Measurements from ENCODE around the gene HYOU1. TPM values are rescaled to one million over a fixed set of nuclear protein-coding genes. Genes with fewer than 3 reads are reported as not detected.
"Not testable (repeated sequence)": the region's sequence is repeated elsewhere in the genome, so short reads cannot be mapped to it uniquely, and the experiment has no call there.

HYOU1 gene
- total RNA-seq, 1 donor = 126 TPM

DNA sequence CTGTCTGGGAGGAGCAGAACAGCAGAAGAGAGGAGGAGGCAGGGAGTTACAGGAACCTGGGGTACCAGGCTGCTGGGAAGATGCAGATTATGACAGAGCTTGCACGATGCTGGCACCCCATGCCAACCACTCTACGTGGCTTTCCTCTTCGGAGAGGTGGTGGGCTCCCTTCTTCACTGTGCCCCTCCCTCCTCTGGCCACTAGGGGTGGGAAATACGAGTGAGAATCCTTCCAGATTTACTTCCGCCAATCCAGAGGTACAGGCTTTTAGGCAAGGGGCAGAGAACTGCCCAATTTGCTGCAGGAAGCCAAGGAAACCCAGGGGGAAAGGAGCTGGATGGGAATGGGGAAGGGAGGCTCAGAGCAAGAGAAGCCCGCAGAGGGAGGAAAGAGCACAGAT is 12.3 kb downstream of the HYOU1 start:
- DNase-seq (ENCODE audit: low read depth) = no peak
- no peak overlapping the region for H3K4me3 ChIP-seq (ENCODE audit: low read depth, low read length)
- TF ChIP-seq, protein P1, sequence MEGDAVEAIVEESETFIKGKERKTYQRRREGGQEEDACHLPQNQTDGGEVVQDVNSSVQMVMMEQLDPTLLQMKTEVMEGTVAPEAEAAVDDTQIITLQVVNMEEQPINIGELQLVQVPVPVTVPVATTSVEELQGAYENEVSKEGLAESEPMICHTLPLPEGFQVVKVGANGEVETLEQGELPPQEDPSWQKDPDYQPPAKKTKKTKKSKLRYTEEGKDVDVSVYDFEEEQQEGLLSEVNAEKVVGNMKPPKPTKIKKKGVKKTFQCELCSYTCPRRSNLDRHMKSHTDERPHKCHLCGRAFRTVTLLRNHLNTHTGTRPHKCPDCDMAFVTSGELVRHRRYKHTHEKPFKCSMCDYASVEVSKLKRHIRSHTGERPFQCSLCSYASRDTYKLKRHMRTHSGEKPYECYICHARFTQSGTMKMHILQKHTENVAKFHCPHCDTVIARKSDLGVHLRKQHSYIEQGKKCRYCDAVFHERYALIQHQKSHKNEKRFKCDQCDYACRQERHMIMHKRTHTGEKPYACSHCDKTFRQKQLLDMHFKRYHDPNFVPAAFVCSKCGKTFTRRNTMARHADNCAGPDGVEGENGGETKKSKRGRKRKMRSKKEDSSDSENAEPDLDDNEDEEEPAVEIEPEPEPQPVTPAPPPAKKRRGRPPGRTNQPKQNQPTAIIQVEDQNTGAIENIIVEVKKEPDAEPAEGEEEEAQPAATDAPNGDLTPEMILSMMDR (IDR thresholded peaks at IDR 0.05; ENCODE audit: insufficient read depth, low read length) = peak; percentile 20

DNA sequence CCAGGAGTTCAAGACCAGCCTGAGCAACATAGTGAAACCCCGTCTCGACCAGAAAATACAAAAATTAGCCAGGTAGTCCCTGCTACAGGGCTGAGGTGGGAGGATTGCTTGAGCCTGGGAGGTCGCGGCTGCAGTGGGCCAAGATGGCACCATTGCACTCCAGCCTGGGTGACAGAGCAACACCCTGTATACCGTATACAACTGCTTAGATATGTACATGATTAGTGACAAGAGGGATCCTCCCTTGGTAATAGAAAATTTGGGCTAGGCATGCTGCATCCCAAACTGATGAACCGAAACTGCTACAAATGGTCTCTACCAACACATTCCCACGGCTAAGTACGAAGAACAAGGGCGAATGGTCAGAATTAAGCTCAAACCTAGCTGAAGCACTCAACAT is 14.1 kb downstream of the HYOU1 start:
- no peak for DNase-seq (ENCODE audit: low read depth)
- no peak overlapping the region for H3K4me3 ChIP-seq (ENCODE audit: low read depth, low read length)
- TF ChIP-seq, protein P1 (IDR thresholded peaks at IDR 0.05; ENCODE audit: insufficient read depth, low read length) = no peak

DNA sequence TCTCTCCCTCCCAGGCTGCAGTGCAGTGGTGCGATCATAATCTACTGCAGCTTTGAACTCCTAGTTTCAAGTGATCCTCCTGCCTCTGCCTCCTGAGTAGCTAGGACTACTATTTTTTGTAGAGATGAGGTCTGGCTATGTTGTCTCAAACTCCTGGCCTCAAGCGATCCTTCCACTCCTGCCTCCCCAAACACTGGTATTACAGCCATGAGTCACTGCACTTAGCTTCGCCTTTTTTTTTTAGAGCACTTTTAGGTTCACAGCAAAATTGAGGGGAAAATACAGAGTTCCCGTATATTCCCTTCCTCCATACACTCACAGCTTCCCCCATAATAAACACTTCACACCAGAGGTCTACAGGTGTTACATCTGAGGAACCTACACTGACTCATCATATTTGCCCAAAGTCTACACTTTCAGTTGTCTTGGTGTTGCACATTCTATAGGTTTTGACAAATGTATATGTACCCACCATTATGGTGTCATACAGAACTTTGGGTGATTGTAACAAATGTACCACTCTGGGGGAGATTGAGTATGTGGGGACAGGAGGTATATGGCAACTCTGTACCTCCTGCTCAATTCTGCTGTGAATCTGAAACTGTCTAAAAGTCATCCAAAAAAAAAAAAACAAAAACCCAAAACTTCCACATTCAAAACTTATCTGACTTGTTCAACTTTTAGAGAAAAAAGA is 15.0 kb downstream of the HYOU1 start:
- TF ChIP-seq, protein P1 (IDR thresholded peaks at IDR 0.05; ENCODE audit: insufficient read depth, low read length) = no peak
- no peak overlapping the region for H3K4me3 ChIP-seq (ENCODE audit: low read depth, low read length)

DNA sequence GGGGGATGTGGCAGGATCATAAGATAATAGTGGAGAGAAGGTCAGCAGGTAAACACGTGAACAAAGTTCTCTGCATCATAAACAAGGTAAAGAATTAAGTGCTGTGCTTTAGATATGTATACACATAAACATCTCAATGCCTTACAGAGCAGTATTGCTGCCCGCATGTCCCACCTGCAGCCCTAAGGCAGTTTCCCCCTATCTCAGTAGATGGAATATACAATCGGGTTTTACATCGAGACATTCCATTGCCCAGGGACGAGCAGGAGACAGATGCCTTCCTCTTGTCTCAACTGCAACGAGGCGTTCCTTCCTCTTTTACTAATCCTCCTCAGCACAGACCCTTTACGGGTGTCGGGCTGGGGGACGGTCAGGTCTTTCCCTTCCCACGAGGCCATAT is 17.5 kb downstream of the HYOU1 start:
- H3K4me3 ChIP-seq (ENCODE audit: low read depth, low read length); DNase-seq (ENCODE audit: low read depth): not testable (repeated sequence)

More for the DNA sequence above, 15.0 kb downstream of the HYOU1 start:
- DNase-seq (ENCODE audit: low read depth) = no peak

DNA sequence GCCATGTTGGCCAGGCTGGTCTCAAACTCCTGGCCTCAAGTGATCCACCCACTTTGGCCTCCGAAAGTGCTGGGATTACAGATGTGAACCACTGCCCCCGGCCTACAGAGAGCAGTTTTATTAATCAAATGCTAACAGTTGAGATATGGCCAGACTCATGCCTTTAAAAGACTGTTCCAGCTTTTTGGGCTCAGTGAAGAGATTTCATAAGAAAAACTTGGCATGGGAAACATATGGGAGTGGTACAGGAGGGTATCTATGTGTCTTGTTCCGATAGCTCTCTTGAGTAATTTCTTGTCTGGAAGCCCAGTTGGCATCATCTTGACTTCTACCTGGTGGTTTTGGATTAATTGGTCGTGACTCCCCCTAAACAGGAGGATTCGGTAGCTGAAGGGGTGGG is 18.1 kb downstream of the HYOU1 start:
- TF ChIP-seq, protein P1 (IDR thresholded peaks at IDR 0.05; ENCODE audit: insufficient read depth, low read length) = no peak
- no peak for DNase-seq (ENCODE audit: low read depth)
- H3K4me3 ChIP-seq (ENCODE audit: low read depth, low read length) = no peak overlapping the region

DNA sequence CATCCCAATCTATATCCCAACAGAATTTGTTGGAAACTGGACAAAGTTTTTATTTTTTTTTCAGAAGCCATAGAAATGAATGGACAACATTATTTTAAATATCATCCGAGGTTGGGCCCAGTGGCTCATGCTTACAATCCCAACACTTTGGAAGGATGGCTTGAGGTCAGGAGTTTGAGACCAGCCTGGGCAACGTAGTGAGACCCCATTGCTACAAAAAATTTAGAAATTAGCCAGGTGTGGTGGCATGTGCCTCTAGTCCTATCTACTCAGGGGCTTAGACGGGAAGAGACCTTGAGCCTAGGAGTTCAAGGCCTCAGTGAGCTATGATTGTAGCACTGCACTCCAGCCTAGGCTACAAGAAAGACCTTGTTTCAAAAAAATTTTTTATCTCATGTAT is 22.2 kb downstream of the HYOU1 start:
- no peak for DNase-seq (ENCODE audit: low read depth)
- TF ChIP-seq, protein P1 (IDR thresholded peaks at IDR 0.05; ENCODE audit: insufficient read depth, low read length) = no peak
- H3K4me3 ChIP-seq (ENCODE audit: low read depth, low read length) = no peak overlapping the region

DNA sequence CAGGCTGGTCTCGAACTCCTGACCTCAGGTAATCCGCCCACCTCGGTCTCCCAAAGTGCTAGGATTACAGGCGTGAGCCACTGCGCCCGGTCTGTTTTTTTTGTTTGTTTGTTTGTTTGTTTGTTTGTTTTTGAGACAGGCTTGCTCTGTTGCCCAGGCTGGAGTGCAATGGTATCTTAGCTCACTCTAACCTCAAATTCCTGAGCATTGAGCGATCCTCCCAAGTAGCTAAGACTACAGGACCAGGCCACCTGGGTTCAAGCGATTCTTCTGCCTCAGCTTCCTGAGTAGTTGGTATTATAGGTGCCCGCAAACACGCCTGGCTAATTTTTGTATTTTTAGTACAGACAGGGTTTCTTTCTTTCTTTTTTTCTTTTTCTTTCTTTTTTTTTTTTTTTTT is 23.6 kb downstream of the HYOU1 start:
- H3K4me3 ChIP-seq (ENCODE audit: low read depth, low read length); DNase-seq (ENCODE audit: low read depth): not testable (repeated sequence)

DNA sequence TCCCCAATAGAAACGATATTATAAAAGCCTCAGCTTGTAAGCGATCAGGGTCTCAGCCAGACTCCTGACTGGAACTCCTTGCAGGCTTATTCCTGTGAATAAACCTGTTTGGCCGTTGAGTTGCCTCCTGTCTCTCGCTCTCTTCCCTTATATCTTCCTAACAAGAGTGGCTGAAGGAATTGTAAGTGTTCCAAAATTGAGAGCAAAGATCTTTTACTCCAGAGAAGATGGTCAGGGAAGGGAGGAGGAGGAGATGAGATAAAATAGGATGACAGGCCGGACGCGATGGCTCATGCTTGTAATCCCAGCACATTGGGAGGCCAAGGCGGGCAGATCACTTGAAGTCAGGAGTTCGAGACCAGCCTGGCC is 25.1 kb downstream of the HYOU1 start:
- DNase-seq (ENCODE audit: low read depth) = no peak
- TF ChIP-seq, protein P1 (IDR thresholded peaks at IDR 0.05; ENCODE audit: insufficient read depth, low read length) = no peak
- no peak overlapping the region for H3K4me3 ChIP-seq (ENCODE audit: low read depth, low read length)

Measured in fibroblast of the aortic adventitia (primary cell).